Measurements from ENCODE around the gene CFAP97D2.
A peak's percentile ranks its signal among the peaks of the same experiment; 100 is the strongest.
"Not testable (repeated sequence)": the region's sequence is repeated elsewhere in the genome, so short reads cannot be mapped to it uniquely, and the experiment has no call there.

Gene CFAP97D2

GRCh38 chr13:114143806-114144605 lies 35.1 kb upstream of the CFAP97D2 start:
- no peak for DNase-seq (ENCODE audit: low spot score)

- DNase-seq (ENCODE audit: low spot score): no peak
These were observed 34.3 kb upstream of the CFAP97D2 start for GRCh38 chr13:114144606-114145244.

GRCh38 chr13:114145256-114145655 lies 33.8 kb upstream of the CFAP97D2 start:
- no peak for DNase-seq (ENCODE audit: low spot score)

GRCh38 chr13:114145722-114146121 lies 33.3 kb upstream of the CFAP97D2 start:
- DNase-seq (ENCODE audit: low spot score): no peak

GRCh38 chr13:114146173-114146572 lies 32.9 kb upstream of the CFAP97D2 start:
- DNase-seq (ENCODE audit: low spot score): no peak

GRCh38 chr13:114146629-114147028 lies 32.4 kb upstream of the CFAP97D2 start:
- DNase-seq (ENCODE audit: low spot score): peak; percentile 39

GRCh38 chr13:114147803-114148520 lies 31.1 kb upstream of the CFAP97D2 start:
- no peak for DNase-seq (ENCODE audit: low spot score)

GRCh38 chr13:114148521-114148855 lies 30.6 kb upstream of the CFAP97D2 start:
- DNase-seq (ENCODE audit: low spot score): no peak

GRCh38 chr13:114148886-114149285 lies 30.2 kb upstream of the CFAP97D2 start:
- DNase-seq (ENCODE audit: low spot score): not testable (repeated sequence)

- DNase-seq (ENCODE audit: low spot score): no peak
These were observed 29.0 kb upstream of the CFAP97D2 start for GRCh38 chr13:114149774-114150740.

- DNase-seq (ENCODE audit: low spot score): no peak
These were observed 28.0 kb upstream of the CFAP97D2 start for GRCh38 chr13:114151031-114151430.

- DNase-seq (ENCODE audit: low spot score): no peak
These were observed 27.3 kb upstream of the CFAP97D2 start for GRCh38 chr13:114151565-114152284.

GRCh38 chr13:114152285-114152645 lies 26.8 kb upstream of the CFAP97D2 start:
- DNase-seq (ENCODE audit: low spot score): no peak

GRCh38 chr13:114152831-114153371 lies 26.2 kb upstream of the CFAP97D2 start:
- no peak for DNase-seq (ENCODE audit: low spot score)

GRCh38 chr13:114153485-114154080 lies 25.5 kb upstream of the CFAP97D2 start:
- no peak for DNase-seq (ENCODE audit: low spot score)

GRCh38 chr13:114154476-114154875 lies 24.6 kb upstream of the CFAP97D2 start:
- DNase-seq (ENCODE audit: low spot score): no peak

GRCh38 chr13:114155320-114155719 lies 23.7 kb upstream of the CFAP97D2 start:
- DNase-seq (ENCODE audit: low spot score): no peak

GRCh38 chr13:114155926-114156883 lies 22.9 kb upstream of the CFAP97D2 start:
- DNase-seq (ENCODE audit: low spot score): no peak

GRCh38 chr13:114157869-114158495 lies 21.1 kb upstream of the CFAP97D2 start:
- no peak for DNase-seq (ENCODE audit: low spot score)
